HepG2 (cell line): ENCODE results near the gene UNC93A. TPM values are rescaled to one million over a fixed set of nuclear protein-coding genes. Genes with fewer than 3 reads are reported as not detected.
"Not testable (repeated sequence)": the region's sequence is repeated elsewhere in the genome, so short reads cannot be mapped to it uniquely, and the experiment has no call there.

Source experiments
- ARID5B ChIP-seq: IDR thresholded peaks from 2 replicates; pipeline ENCODE4 v1.4.0; 2020; ENCODE audit warnings: mild to moderate bottlenecking, missing genetic modification reagents
- ERF ChIP-seq: IDR thresholded peaks from 2 replicates; pipeline ENCODE4 v1.6.1; 2018; ENCODE audit warnings: missing biosample characterization, missing genetic modification reagents
- GATA4 ChIP-seq: sonication (generic); IDR thresholded peaks from 2 replicates; pipeline ENCODE4 v1.6.1; 2016; ENCODE audit warnings: antibody characterized with exemption, low read depth, borderline replicate concordance
- GATAD1 ChIP-seq: IDR thresholded peaks from 2 replicates; pipeline ENCODE4 v1.6.1; 2016; ENCODE audit warnings: missing genetic modification reagents, missing compliant biosample characterization
- HBP1 ChIP-seq: IDR thresholded peaks from 2 replicates; pipeline ENCODE4 v1.6.1; 2016; ENCODE audit warnings: low read depth, control low read depth
- KDM3A ChIP-seq: IDR thresholded peaks from 2 replicates; pipeline ENCODE4 v1.6.1; 2018; ENCODE audit warnings: low read depth, missing compliant biosample characterization
- NCOA2 ChIP-seq: sonication (generic); formaldehyde crosslinking; IDR thresholded peaks from 2 replicates; pipeline ENCODE4 v1.8.0; 2022; ENCODE audit warnings: inconsistent platforms
- RAD21 ChIP-seq: fragments of 450-650 bp; formaldehyde crosslinking; IDR thresholded peaks from 2 replicates; pipeline ENCODE4 v1.5.0; 2020; ENCODE audit warnings: mild to moderate bottlenecking
- RBFOX2 ChIP-seq: fragments of 200-400 bp; formaldehyde crosslinking; IDR thresholded peaks from 2 replicates; pipeline ENCODE4 v1.6.1; 2017; ENCODE audit warnings: low read depth, mild to moderate bottlenecking, low read length
- SALL1 ChIP-seq: sonication (generic); formaldehyde crosslinking; IDR thresholded peaks from 2 replicates; pipeline ENCODE4 v1.8.0; 2022; ENCODE audit warnings: mild to moderate bottlenecking, missing genetic modification reagents
- SOX6 ChIP-seq, 2 experiments: fragments of 450-650 bp in 1 of 2; sonication (generic) in 1 of 2; formaldehyde crosslinking in 1 of 2; IDR thresholded peaks; 2 replicates each; pipeline versions ENCODE4 v1.4.0 to v1.6.1; 2017 to 2020; ENCODE audit warnings: antibody characterized with exemption in 1 of 2, mild to moderate bottlenecking in 1 of 2, missing genetic modification reagents in 1 of 2
- THRA ChIP-seq: sonication (generic); formaldehyde crosslinking; IDR thresholded peaks from 2 replicates; pipeline ENCODE4 v1.4.0; 2020; ENCODE audit warnings: missing genetic modification reagents, borderline replicate concordance
- polyA plus RNA-seq, 8 experiments: library from polyadenylated mRNA; depleted of rRNA in 3 of 8; stranded (reverse) in 7 of 8; unstranded in 1 of 8; fragments of >200 nt; fragmentation: Illumina TruSeq in 4 of 8; extraction: Trizol in 4 of 8; gene quantifications; 2 replicates each; pipeline versions ENCODE4 v1.2.1 to v1.2.3, GENCODE V29; 2011 to 2016; ENCODE audit warnings: low read depth in 4 of 8, missing spikeins in 1 of 8, mixed read lengths in 1 of 8; ENCODE audit not compliant: insufficient read depth in 1 of 8
- total RNA-seq, 5 experiments: library from RNA; depleted of rRNA; stranded (reverse); fragments of >200 nt; fragmentation: Illumina TruSeq; extraction: Trizol; gene quantifications; 2 replicates each; pipeline ENCODE4 v1.2.3, GENCODE V29; 2016; ENCODE audit warnings: low read depth in 1 of 5
- TF ChIP-seq, protein P1 (sequence below): sonication (generic); formaldehyde crosslinking; IDR thresholded peaks from 2 replicates; pipeline ENCODE4 v1.4.0; 2020; ENCODE audit warnings: missing genetic modification reagents, borderline replicate concordance
- TF ChIP-seq, protein P2 (sequence below): sonication (generic); formaldehyde crosslinking; conservative IDR thresholded peaks from 2 replicates; pipeline ENCODE4 v1.4.0; 2020; ENCODE audit warnings: missing genetic modification reagents

The UNC93A gene
- total and polyA plus RNA-seq, 2 of the 13 experiments (the other 11 are each of a cell fraction or from before 2014, with no cell fraction given) = 11.0 to 42.7 TPM

DNA sequence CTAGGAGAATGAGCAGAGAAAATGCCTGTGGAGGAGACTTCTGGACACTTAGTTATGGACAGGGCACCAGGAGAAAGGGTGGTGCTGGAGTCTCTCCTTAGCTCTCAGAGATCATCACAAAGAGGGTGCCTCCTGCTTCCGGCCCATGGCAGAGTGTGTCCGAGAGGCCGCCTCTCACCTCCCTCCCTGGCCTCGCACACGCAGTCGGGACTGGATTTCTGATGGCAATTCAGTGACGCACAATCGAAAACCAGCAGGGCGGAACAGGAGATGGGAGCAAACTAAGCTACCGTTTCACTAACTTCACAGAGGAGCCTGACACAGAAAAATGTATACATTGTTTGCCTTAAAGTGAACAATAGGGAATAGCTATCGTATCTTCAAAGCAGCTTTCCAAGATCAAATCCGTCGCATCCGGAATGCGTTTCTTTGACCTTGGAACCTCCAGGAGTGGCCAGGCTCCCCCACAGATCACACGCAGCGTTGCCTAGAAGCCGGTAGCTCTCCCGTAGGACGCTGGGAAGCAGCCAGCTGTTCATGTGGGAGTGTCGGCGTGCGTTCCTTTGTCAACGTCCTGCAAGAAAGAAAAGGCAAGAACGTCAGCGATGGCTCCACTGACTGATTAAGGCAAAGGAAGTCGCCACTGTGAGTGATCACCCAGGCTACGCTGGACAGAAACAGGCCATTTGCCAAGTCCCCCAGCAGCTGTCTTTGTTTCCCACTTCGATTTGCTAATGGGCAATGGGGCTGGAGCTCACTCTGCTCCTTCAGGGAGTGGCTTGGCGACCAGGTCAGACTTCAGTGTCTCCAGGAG lies 49.6 kb upstream of the UNC93A start (continued):
- TF ChIP-seq, protein P1, sequence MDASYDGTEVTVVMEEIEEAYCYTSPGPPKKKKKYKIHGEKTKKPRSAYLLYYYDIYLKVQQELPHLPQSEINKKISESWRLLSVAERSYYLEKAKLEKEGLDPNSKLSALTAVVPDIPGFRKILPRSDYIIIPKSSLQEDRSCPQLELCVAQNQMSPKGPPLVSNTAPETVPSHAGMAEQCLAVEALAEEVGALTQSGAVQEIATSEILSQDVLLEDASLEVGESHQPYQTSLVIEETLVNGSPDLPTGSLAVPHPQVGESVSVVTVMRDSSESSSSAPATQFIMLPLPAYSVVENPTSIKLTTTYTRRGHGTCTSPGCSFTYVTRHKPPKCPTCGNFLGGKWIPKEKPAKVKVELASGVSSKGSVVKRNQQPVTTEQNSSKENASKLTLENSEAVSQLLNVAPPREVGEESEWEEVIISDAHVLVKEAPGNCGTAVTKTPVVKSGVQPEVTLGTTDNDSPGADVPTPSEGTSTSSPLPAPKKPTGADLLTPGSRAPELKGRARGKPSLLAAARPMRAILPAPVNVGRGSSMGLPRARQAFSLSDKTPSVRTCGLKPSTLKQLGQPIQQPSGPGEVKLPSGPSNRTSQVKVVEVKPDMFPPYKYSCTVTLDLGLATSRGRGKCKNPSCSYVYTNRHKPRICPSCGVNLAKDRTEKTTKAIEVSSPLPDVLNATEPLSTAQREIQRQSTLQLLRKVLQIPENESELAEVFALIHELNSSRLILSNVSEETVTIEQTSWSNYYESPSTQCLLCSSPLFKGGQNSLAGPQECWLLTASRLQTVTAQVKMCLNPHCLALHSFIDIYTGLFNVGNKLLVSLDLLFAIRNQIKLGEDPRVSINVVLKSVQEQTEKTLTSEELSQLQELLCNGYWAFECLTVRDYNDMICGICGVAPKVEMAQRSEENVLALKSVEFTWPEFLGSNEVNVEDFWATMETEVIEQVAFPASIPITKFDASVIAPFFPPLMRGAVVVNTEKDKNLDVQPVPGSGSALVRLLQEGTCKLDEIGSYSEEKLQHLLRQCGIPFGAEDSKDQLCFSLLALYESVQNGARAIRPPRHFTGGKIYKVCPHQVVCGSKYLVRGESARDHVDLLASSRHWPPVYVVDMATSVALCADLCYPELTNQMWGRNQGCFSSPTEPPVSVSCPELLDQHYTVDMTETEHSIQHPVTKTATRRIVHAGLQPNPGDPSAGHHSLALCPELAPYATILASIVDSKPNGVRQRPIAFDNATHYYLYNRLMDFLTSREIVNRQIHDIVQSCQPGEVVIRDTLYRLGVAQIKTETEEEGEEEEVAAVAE = 0 out of 2 replicates have a peak, but pooled peaks have one; percentile 17
- TF ChIP-seq RBFOX2 (peak; percentile 33; the same call in 1 of the 2 replicates), ARID5B (peak; percentile 79), KDM3A (CRISPR knock-in tag) (peak; percentile 35; the same call in 1 of the 2 replicates), SALL1 (CRISPR knock-in tag) (peak; percentile 27; the same call in 1 of the 2 replicates), ERF (peak; percentile 77), RAD21 (CRISPR knock-in tag) (0 out of 2 replicates have a peak, but pooled peaks have one; percentile 15), NCOA2 (CRISPR knock-in tag) (peak; percentile 76), GATAD1 (CRISPR knock-in tag) (peak; percentile 41; the same call in 1 of the 2 replicates), HBP1 (CRISPR knock-in tag) (0 out of 2 replicates have a peak, but pooled peaks have one; percentile 35), SOX6 (CRISPR knock-in tag; IDR thresholded peaks at IDR 0.05) (peak; percentile 87), THRA (CRISPR knock-in tag) (peak; percentile 35; the same call in 1 of the 2 replicates), GATA4 (peak; percentile 62; the same call in 1 of the 2 replicates)
- TF ChIP-seq, protein P2, sequence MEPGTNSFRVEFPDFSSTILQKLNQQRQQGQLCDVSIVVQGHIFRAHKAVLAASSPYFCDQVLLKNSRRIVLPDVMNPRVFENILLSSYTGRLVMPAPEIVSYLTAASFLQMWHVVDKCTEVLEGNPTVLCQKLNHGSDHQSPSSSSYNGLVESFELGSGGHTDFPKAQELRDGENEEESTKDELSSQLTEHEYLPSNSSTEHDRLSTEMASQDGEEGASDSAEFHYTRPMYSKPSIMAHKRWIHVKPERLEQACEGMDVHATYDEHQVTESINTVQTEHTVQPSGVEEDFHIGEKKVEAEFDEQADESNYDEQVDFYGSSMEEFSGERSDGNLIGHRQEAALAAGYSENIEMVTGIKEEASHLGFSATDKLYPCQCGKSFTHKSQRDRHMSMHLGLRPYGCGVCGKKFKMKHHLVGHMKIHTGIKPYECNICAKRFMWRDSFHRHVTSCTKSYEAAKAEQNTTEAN = 0 out of 2 replicates have a peak, but pooled peaks have one; percentile 62
- TF ChIP-seq SOX6 (IDR thresholded peaks at IDR 0.05) = not testable (repeated sequence)
